ENCODE measurements around the gene MAPKAP1.
A peak's percentile ranks its signal among the peaks of the same experiment; 100 is the strongest.

The MAPKAP1 gene

DNA sequence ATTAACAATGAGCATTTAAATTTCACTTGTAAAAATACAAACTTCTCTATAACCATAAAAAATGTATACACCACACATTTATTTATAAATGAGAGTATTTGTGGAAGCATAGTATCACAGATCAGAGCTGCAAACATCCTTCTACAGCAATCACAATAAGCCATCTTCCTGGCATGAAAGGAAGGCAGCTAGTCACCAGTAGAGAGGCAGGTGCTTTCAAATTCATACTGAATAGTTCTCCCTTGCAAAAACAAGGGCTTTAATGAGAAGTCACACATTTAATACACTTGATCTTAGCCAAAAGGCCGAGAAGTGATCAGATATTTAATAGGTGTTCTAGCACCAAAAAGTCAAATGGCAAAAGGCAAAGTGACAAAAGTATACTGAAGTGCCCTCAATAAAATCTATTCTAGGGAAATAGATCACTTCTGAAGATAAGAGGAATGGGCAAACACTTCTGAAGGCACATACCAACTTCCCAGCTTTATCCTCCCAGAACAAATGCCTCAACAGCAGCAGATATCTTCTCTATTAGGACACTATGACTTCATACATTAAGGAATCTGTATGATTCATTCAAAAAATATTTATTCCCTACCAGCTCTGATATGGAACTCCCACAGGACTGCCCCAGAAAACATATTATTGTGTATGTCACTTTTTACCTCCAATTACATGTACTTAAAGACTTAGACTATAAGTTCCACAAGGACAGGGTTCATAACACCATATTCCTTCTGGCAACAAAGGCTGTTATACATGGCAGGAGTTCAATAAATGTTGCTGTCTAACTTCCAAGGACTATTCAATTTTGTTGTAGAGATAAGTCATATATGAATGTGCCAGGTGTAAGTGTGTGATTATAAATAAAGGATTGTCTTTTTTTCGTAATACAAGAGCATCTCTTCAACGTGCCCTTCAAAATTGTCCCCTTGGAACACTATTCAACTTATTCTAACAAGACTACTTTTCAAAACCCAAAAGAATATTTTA is 31.7 kb downstream of the MAPKAP1 start:
- no peak for DNase-seq (ENCODE audit: low spot score)

DNA sequence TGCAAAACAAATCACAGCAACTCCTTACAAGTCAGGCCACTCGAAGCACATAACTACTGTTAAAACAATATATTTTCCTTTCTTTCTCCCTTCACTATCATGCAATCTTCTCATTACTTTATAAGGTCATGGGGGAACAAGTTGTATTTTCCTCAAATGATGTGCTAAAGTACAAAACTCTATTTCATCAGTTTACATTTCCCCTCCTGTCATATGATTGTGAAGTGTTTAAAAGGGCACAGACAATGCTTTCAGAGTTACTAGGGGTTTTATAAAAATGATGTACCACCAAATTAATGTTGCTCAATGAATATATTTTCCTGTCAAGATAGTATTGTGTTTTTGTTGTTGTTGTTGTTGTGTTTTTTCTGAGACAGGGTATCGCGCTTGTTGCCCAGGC is 34.1 kb downstream of the MAPKAP1 start:
- no peak for DNase-seq (ENCODE audit: low spot score)

DNA sequence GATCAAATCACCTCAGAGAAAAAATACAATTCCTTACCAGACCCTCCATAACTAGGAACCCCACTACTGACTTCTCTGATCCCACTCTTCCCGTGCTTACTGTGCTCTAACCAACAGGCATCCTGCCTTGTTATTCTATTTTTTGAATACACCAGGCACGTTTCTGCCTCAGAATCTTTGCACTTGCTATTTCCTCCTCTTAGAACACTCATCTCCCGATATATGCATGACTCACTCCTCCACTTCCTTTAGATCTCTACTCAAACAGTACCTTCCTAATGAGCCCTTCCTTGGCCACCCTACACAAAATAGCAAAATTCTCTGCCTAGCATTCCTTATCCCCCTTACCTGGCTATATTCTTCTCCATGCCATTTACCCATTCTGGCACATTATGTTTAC is 43.9 kb downstream of the MAPKAP1 start:
- no peak for DNase-seq (ENCODE audit: low spot score)

DNA sequence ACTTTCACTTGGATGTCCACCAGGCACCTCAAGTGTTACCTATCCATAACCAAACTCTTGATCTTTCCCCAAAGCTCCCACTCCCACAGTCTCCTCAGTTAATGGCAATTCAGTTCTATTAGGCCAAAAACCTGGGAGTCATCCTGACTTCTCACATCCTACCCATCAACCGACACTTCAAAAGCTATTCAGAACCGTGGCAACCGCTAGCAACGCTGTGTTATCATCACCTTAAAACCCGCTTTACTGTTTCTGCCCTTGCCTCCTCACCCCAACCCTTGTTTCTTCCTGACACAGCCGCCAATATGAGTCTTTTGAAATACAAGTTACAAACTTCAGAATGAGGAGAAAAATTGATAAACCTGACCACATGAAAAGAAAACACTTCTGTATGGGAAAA is 46.5 kb downstream of the MAPKAP1 start:
- no peak for DNase-seq (ENCODE audit: low spot score)

DNA sequence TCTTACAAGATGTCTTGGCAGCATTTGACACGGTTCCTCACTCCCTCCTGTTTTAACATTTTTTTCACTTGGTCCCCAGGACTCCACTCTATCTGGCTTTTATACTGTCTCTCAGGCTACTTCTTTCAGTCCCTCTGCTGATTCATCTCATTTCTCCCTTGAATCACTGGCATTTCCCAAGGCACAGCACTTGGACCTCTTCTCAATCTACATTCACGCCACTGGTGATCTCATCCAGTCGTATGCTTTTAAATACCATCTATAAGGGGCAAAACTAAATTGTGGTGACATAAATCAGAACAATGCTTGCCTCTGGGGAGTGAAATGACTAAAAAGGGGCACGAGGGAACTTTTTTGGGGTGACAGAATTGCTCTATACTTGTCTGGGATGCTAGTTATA is 47.1 kb downstream of the MAPKAP1 start:
- DNase-seq (ENCODE audit: low spot score): no peak

DNA sequence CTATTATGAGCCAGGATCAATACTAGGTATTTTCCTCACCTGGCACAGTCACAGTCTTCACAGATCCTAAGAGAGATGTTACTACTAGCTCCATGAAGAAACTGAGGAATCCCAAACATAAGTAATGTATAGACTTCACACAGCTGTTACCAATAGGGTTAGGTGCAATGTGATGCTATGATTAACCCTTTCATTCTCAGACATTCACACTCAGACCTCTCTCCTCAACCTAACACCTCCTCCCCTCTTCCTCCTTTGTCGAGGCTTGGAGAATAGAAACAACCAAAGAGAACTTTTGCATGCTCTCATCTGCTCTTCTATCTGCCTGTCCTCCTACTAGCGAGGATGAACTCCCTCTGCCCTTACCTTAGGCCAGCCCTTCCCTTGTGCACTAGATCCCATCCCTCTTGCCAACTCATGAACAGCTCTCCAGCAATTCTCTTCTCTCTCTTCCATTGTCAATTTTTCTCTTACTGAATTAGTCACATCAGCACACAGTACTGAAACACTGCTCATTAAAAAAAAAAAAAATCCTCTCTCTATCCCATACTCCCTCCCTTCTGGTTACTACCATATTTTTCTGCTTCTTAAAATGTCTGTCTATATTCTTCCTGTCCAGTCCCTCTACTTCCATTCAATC is 47.7 kb downstream of the MAPKAP1 start:
- no peak for DNase-seq (ENCODE audit: low spot score)

DNA sequence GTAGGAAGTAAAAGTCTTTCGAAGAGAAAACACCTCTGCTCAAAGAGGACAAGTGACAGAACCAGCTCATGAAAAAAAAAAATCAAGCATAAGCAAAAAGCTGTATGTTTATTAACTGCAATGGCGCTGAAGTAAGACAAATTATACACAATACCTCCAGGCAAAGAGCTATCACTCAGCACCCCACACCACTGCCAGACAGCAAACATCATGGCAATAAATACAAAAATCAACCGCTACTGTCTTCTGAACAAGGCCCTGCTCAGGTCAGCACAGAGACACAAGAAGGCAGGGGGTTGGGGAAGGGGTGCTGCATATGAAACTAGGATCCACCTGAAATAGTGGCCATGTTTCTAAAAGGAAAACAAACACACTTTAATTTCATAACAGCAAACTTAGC is 50.4 kb downstream of the MAPKAP1 start:
- no peak for DNase-seq (ENCODE audit: low spot score)

DNA sequence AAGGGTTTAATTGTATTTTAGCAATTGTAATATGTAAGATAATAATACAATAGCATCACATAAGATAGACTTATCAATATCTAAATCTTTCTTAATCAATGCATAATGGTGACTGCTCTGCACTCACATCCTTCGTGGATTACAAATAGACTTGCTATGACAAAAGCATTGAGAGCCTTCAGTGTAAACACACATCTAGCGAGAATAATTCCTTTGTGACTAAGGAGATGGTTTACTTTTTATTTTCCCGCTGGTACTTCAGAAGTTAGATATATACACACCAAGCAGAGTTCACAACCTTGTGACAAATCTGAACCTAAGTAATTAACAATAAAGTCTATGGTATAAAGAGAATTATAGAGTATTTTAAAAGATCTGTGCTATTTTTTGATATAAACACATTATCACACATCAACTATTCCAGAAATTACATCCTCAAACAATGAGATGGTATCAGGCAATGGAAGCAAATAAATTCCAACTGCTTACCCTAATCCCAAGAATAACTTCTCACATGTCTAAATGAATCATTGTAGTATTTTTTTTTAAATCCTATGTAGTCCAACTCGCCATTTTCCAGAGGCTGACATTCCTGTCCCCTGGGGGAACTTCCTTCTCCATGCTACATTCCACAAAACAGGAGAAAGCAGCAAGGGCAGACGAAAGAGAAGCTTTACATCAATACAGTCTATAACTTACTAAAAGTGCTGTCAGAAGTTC is 51.2 kb downstream of the MAPKAP1 start:
- no peak for DNase-seq (ENCODE audit: low spot score)

DNA sequence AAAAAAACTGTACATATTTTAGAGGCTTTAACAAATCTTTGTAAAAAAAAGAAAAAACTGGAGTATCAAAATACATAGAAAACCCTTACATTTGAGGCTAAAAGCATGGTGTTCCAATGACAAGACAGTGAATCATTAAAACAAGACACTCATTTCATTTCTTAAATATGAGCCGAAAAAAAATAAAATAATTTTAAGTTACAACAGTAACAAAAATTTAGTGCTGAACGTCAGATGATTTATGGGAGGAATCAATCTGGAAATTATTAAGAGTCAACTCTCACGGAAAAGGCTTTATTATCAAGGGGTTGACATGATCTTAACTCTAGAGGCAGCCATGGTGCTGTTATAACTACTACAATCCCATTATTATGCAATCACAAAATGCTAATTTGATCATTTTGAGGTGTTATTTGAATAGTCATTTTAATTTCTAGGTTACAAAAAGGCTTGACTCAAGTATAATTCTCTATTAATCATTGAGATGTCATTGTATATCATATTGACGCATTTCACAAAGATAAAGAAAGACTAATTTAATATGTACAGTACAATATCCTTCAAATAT is 51.9 kb downstream of the MAPKAP1 start:
- no peak for DNase-seq (ENCODE audit: low spot score)

DNA sequence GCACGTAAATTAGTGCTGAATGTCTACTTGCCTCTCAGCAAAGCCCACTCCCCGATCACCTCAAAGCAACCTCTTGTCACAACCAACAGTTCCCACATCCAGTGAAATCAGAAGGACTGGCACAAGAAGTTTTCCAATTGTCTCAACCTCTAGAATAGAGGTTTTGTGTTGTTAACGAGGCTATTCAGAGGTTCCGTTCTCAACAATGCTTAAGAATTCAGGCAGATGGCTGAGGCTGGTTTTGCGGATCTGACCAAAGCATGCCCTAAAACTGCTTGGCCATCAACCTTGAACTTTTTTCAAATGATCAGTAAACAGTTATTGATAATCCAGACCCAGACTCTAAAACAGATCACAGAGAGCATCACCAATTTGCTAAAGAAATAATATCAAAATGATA is 52.9 kb downstream of the MAPKAP1 start:
- no peak for DNase-seq (ENCODE audit: low spot score)

DNA sequence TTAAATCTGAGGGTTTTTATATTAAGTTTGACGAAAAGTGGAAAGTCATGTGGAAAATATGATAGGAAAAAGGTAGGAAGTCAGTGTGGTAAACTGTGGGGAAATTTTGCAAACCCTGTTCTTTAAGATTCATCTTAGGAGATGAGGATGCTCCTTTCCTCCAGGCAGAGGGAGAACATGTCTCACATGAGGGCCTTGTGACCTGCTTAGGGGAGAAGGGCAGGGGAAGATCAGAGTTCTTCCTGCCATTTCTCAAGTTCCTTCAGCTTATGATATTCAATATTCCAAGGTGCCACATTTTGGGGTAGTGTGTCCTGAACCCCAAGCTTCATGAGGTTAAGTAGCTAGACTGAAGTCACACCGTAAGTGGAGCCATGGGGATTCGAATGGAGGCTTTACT is 53.7 kb downstream of the MAPKAP1 start:
- DNase-seq (ENCODE audit: low spot score): no peak

DNA sequence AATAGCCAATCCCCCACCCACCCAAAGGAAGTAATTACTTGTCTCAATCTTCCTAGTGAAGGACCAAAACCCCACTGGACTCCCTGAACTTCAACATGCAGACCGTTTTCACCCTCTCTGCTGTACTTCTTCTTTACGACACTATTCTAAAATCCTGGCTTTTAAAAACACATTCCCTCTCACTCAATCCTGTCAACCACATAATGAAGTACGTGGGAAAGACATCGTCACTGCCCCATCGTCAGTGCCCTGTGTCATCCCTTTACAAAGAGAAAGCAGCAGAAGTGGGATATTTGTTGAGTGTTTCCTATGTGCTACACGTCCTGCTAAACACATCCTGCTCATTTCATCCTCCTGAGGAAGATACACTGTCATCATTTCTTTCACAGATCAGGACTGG is 54.2 kb downstream of the MAPKAP1 start:
- no peak for DNase-seq (ENCODE audit: low spot score)

DNA sequence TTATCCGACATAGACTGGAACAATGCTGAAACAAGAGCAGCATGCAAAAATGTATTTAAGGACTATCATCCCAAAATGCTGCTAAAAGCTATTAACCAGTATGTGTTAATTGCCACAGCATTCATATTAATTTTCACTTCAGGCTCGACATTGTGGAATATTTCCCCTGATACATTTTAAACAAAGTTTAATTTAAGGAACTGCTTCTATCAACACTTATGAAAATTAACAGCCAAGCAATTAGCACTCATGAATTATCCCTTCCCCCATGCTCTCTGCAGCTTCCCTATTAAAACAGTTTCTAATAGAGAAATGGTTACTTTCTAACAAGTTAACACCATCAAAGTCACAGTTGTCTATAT is 54.8 kb downstream of the MAPKAP1 start:
- DNase-seq (ENCODE audit: low spot score): no peak

DNA sequence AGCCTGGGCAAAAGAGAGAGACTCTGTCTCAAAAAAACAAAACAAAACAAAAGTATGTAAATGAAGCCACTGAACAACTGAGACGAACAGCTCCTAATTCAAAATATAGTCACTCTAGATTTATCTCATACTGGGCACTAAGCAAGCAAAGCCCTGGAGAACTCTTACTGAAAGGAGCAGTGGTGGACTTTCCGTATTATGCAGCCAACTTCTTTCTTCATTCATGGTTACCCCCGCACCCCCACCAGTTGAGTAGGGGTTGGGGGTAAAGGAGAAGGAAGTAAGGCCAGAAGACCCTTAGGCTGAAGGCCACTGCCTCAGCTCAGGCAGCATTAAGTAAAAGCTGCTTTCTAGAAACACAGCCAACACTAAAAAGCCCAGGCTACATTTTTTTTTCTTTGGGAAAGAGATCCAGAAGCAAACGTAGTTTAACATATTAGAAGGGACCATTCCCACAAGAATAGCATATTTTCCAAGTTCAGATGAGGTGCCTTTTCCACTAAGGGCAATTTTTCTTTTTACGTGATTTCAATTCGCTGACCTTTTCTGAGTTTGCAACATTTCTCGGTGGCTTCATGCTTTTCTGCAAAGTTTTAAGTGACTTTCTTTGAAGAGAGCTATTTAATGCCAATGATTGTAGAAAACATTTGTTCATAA is 55.3 kb downstream of the MAPKAP1 start:
- DNase-seq (ENCODE audit: low spot score): no peak

DNA sequence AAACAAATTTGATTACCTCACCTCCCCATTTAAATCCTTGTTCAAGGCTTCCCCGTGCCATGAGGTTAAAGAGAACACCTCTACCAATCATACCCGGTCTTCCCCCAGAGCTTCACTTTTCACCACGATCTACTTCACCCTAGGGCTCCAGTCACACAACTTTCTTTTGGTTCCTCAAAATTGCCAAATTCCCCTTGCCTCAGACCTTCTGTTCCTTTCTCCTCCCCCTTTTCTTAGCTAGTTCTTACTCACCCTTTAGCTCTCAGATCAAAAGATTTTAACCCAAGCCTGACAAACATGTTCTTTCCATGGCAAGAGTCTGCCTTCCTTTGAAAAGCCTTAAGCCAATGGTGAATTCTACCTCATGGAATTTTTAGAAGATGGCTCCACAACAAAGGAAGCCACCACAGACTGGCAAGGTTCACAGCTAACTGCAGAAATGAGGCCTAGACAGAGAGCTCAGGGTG is 56.7 kb downstream of the MAPKAP1 start:
- DNase-seq (ENCODE audit: low spot score): no peak

DNA sequence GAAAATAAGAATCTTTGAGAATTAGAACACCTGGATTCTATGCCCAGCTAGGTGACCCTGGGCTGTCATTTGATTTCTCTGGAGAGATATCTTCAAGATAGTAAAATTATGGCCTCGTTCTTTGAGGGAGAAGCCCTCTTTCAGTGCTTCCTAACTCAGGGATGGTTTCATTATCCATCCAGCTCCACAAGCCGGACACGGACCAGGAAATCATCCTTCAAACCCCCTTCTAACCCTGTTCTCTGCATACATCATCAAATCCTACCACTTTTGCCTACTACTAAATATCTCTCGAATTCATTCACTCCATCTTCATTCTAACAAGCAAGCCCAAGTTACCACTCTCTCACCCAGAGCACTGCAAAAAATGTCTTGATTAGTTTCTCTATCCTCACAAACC is 57.2 kb downstream of the MAPKAP1 start:
- DNase-seq (ENCODE audit: low spot score): no peak

DNA sequence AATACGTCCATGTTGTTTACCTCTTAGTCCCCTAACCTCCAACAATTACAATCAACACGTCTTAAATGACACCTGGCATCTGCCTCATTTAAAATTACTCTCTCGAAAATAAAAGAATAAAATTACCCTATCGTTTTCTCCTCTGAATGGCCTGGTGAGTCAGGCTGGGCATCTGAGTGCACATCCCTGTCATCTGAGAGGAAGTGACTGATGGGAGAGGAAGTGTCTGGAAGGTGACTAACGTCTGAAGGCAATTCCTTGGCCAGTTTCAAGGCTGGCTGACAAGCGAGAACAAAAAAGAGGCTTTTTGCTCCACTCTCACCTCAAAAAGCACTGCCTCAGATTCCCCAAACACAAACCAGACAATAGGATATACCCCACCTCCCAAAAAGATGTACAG is 57.7 kb downstream of the MAPKAP1 start:
- no peak for DNase-seq (ENCODE audit: low spot score)

DNA sequence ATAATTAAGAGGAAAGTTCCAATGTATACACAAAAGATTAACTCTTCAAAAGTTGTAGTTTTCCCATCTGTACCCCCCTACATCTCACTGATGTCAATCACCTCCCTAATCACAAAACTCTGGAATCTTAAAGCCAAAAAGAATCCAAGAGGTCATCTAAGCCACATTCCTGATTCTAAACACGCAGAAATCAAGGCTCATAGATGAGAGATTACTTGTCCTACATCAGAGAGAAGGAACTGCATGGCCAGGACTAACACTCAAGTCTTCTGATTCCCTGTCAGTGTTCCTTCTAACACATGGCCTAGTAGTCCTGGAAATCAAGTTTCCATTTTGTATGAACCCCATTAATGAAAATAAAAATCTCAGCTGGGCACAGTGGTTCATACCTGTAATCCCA is 58.7 kb downstream of the MAPKAP1 start:
- no peak for DNase-seq (ENCODE audit: low spot score)

DNA sequence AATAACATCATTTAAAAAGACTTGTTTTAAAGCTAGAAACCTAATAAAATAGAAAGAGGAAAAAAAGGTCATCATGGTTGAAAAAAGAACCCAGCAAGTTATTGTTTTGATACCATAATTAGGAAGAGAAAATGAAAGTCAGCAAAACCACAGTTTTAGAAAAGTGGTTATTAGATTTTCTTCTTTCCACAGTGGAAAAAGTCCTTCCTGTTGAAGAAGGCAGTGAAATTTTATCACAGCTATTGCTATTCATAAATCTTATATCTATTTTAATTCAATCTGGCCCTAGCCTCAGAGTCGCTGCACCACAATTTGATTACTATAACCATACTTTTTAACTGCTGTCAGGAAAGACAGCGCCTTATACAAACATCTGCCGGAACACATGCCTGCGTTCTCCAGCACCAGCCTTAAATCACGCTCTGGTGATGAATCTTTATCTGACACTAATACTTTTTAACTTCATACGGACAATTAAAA is 60.3 kb downstream of the MAPKAP1 start:
- DNase-seq (ENCODE audit: low spot score): peak; percentile 81

DNA sequence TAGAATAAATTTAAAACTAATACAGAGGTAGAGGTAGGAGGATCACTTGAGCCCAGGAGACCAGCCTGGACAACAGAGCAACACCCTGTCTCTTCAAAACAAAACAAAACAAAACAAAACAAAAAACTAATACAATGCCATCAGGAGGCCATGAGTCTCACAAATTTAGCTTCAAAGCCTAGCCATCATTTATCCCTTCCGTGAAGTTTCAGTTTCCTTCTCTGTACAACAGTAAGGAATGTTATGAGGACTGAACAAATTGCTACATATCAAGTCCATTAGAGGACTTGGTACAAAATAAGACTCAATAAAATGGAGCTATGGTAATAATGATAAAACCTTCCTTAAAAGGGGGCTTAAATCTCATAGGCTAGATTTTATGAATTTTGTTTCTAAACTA is 60.8 kb downstream of the MAPKAP1 start:
- DNase-seq (ENCODE audit: low spot score): no peak

DNA sequence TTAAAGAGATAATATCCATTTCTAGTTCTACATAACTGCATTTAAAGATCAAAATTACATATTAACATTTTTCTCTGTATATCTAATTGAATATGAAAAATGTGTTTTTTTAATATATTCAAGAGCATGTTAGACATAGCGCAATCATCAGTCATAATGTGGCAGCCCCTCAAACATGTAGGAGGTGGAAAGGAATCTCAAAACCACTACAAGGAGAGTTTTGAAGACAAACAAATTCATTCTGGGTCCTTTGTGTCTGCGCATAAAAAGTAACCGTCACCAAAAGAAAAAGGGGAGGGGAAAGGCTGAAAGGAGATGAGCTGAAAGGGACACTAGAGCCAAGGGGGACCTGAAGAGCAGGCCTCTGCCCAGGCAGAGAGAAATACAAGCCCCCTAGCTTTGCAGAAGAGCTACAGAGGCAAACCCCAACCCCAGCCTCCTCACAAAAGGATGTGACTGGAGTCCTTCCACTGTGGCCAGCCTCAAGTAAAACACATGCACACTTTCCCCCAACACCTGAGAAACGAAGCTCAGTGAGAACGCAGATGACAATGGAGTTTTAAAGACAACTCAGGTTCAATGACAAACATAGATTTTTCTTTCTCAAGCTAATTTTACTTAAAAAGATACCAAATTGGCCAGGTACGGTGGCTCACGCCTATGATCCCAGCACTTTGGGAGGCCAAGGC is 62.0 kb downstream of the MAPKAP1 start:
- DNase-seq (ENCODE audit: low spot score): no peak
